H54 (cell line): ENCODE data around the gene CTDP1.

Source experiments
- DNase-seq: peaks from one replicate; pipeline ENCODE4 v3.0.0; 2011; ENCODE audit warnings: low spot score, mixed read lengths; ENCODE audit not compliant: insufficient read length
- FAIRE-seq: peaks from 3 replicates; lab custom pipeline; 2011; peaks lifted over from hg19 to GRCh38; lab: Jason Lieb, UNC
- POLR2A ChIP-seq: IDR thresholded peaks from 2 replicates; pipeline ENCODE4 v1.6.1; 2011; ENCODE audit warnings: low read depth, mild to moderate bottlenecking, low read length

Gene CTDP1

GRCh38 chr18:79640064-79640672 lies 39.4 kb upstream of the CTDP1 start:
- TF ChIP-seq POLR2A = no peak
- FAIRE-seq (no peak), DNase-seq (no peak)

GRCh38 chr18:79640875-79641274 lies 38.7 kb upstream of the CTDP1 start:
- DNase-seq (no peak), FAIRE-seq (no peak)
- TF ChIP-seq POLR2A = no peak

GRCh38 chr18:79641722-79642497 lies 37.7 kb upstream of the CTDP1 start:
- TF ChIP-seq POLR2A = no peak
- FAIRE-seq (no peak), DNase-seq (no peak)

GRCh38 chr18:79642626-79643025 lies 37.0 kb upstream of the CTDP1 start:
- DNase-seq (no peak), FAIRE-seq (no peak)
- no peak for TF ChIP-seq POLR2A

DNA sequence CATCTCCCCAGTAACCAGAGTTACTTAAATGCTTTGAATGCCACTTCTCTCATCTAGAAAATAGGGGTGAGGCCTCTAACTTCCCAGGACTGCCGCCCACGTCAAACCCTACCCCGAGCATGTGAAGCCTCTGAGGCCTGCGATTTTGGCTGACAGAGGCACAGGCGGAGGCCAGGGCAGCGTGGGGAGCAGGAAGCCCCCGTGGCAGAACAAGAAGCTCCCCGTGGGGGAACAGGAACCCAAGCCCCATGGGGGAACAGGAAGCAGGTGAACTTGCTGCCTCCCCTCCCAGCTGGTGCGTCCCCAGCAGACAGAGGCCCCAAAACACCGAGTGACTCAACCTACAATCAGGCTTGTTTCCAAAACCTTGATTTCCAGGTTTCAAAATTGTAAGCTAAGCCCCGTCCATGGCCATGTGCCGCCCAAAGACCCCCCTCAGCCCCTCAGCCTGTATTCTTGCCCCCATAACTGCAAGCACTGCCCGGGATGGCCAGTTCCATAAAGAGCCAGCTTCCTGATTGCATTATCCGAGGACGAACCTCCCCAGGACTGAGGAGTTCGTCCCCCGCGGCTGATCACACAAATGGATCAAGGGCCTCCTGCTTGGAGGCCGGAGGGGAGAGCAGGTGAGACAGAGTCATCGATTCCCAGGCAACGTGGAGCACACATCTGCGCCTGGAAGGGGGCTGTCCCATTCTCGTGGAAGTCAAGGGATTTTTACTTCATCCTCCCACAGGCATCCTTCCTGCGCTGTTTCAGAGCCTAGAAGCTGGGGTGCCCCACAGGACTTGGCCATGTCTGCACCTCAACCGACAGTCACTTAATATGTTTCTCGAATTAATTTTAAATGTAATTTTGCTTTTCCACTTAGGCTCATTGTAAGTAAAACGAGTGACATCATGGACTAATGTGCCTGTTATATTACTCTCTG lies 36.3 kb upstream of the CTDP1 start:
- no peak for TF ChIP-seq POLR2A
- FAIRE-seq (no peak), DNase-seq (no peak)

- DNase-seq = peak; percentile 45
- no peak for FAIRE-seq
- TF ChIP-seq POLR2A = no peak
Observed at GRCh38 chr18:79644006-79644665, 35.5 kb upstream of the CTDP1 start.

GRCh38 chr18:79644666-79645057 lies 34.9 kb upstream of the CTDP1 start:
- DNase-seq = no peak
- TF ChIP-seq POLR2A = no peak
- FAIRE-seq = no peak

DNA sequence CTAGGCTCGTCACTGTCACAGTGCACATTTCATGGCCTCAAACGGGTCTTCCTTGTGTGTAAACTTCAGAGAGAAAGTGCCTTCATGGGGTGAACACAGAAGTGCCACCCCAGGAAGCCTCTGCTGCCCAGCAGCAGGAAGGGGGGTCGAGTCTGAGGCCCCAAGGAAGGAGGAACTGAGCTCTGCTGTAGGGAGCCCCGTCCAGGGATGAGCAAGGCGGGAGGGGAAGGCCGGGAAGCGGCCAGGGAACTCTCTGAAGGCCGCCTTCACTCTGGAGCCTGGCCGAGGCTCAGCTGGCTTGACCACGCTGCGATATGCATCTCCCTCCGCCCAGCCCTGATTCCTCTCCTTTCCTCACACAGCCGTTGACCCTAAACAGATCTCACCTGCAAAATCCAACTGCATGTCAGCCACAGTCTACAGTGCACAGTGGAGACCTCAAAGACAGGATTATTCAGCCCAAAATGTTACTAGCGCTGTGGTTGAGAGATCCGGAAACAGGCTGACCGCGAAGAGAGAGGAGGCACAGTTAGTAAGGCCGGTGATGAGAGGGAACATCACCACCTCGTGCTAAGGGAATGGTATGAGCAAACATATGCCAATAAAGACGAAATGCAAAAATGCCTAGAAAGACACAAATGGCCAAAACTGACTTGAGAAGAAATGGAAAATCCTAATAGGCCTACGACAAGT lies 34.2 kb upstream of the CTDP1 start:
- DNase-seq (no peak), FAIRE-seq (no peak)
- no peak for TF ChIP-seq POLR2A

GRCh38 chr18:79647307-79647706 lies 32.3 kb upstream of the CTDP1 start:
- DNase-seq (no peak), FAIRE-seq (no peak)
- TF ChIP-seq POLR2A = no peak

DNA sequence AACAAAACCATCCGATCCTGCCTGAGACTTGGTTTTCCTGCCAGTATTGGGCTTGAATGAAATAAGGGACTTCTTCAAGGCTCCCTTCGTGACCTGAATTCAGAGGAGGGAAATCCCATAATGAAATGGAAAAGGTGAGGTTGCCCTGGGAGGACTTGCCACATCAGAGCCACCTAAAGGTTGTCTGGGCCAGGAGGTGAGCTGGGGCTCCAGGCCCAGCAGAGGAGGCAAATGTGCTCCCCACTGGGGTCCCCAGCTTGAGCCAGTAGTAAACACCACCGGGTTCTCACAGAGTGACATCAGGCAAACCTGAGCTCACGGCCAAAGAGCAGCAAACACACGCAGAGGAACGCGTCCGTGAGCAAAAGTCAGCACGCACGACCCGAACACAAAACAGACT lies 28.6 kb upstream of the CTDP1 start:
- DNase-seq = no peak
- no peak for TF ChIP-seq POLR2A
- FAIRE-seq = no peak

GRCh38 chr18:79657342-79657996 lies 22.1 kb upstream of the CTDP1 start:
- FAIRE-seq (no peak), DNase-seq (no peak)
- TF ChIP-seq POLR2A = no peak

- TF ChIP-seq POLR2A = no peak
- no peak for FAIRE-seq
- no peak for DNase-seq
Observed at GRCh38 chr18:79658366-79658765, 21.2 kb upstream of the CTDP1 start.
